GM21360 (cell line): ENCODE data around the gene VWF.
"Not testable (repeated sequence)": the region's sequence is repeated elsewhere in the genome, so short reads cannot be mapped to it uniquely, and the experiment has no call there.

Experiments
- ATAC-seq: cut with Tn5 transposase; IDR thresholded peaks from one replicate; pipeline ENCODE4 v1.9.1; 2021; ENCODE audit warnings: mild to moderate bottlenecking, moderate library complexity; ENCODE audit not compliant: unreplicated experiment

VWF gene

DNA sequence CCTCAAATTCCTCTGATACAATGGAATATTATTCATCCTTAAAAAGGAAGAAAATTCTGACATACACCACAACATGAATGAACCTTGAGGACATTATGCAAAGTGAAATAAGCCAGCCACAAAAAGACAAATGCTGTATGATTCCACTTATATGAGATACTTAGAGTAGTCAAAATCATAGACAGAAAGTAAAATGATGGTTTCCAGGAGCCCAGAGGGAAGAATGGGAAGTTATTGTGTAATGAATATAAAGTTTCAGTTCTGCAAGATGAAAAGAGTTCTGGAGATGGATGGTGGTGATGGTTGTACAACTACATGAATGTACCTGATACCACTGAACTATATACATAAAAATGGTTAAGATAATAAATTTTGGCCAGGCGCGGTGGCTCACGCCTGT is 18.3 kb downstream of the VWF start:
- no peak for ATAC-seq

DNA sequence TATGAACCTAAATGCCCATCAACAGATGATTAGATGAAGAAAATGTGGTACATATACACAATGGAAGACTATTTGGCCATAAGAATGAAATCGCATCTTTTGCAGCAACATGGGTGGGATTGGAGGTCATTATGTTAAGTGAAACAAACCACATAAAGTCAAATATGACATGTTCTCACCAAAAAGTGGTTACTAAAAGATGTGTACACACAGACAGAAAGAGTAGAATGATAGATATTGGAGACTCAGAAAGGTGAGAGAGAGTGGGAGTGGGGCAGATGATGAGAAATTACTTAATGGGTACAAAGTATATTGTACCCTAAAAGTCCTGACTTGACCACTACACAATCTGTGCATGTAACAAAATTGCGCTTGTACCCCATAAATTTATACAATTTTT is 19.6 kb downstream of the VWF start:
- ATAC-seq = no peak

DNA sequence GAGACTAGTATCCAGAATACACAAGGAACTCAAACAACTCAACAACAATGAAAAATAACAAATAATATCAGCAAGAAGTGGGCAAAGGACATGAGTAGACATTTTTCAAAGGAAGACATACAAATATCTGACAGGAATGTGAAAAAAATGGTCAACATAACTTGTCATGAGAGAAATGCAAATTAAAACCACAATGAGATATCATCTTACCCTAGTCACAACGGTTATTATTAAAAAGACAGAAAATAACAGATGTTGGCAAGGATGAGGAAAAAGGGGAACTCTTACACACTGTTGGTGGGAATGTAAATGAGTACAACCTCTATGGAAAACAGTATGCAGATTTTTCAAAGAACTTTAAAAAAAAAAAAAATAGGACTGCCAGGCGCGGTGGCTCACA is 20.4 kb downstream of the VWF start:
- no peak for ATAC-seq

DNA sequence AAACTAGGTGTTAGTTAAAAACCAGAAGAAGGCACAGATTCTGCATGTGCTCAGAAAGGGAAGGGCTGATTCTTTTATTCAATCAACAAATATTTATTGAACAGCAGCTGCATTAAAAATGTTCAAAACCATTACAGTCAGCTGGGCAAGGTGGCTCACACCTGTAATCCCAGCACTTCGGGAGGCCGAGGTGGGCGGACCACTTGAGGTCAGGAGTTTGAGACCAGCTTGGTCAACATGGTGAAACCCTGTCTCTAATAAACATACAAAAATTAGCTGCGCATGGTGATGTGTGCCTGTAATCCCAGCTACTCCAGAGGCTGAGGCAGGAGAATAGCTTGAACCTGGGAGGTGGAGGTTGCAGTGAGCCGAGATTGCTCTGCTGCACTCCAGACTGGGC is 22.4 kb downstream of the VWF start:
- not testable (repeated sequence) for ATAC-seq

DNA sequence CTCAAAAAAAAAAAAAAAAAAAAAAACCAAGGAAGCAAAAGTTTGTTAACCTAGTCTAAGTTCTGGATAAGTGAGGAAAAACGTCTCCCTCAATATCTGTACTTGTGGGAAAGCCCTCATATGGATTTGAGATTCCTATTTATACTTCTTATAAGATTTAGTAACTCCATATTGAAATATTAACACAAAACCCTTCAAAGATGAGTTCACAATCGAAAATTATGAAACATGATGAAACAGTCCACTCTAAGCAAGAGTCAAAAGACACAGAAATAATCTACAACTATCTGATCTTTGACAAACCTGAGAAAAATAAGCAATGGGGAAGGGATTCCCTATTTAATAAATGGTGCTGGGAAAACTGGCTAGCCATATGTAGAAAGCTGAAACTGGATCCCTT is 25.2 kb downstream of the VWF start:
- no peak for ATAC-seq

DNA sequence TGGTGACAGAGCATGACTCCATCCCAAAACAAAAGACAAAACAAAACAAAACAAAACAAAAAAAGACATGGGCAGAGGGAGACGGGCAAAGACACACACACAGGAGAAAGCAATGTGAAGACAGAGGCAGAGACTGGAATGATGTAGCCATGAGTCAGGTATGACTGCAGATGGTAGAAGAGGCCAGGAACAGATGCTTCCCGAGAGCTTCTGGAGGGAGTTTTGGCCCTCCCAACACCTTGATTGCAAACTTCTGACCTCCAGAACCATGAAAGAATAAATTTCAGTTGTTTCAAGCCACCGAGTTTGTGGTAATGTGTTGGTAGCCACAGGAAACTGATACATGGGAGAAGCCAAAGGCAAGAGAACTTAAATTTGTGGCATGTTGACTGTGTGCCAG is 27.1 kb downstream of the VWF start:
- no peak for ATAC-seq

DNA sequence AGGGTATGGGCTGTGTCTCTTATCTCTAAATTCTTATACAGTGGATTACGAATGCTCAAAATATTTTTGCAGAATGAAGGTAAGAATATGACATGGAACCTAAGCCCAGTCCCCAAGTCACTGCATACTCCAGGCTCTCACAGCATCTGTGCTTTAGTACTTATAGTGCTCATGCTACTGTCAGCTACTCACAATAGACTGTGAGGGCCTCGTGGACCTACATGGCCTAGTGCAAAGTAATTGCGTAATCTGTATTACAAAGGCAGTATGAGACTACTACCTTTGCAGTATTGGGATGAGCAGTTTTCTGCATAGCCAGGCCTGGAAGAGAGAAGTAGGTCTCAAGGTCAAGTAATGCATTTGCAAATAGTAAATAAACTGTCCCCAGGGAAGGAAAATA is 27.9 kb downstream of the VWF start:
- no peak for ATAC-seq

DNA sequence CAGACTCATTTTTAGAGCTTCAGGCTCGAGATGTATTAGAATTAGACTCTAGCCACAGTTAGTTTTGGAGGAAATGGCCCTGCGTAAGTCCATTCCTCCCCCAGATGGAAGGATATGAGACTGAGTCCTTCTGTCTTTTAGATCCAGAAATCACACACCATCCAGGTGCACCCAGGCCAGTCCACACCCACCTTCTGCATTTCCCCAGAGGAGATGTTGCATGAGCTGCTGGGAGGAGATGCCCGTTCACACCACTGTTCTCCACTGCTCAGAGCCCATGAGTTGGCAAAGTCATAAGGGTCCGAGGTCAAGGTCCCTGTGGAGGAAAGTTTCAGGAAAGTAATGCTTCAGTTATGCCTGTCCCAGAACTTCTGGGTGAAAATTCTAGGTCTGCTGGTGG is 29.2 kb downstream of the VWF start:
- no peak for ATAC-seq

DNA sequence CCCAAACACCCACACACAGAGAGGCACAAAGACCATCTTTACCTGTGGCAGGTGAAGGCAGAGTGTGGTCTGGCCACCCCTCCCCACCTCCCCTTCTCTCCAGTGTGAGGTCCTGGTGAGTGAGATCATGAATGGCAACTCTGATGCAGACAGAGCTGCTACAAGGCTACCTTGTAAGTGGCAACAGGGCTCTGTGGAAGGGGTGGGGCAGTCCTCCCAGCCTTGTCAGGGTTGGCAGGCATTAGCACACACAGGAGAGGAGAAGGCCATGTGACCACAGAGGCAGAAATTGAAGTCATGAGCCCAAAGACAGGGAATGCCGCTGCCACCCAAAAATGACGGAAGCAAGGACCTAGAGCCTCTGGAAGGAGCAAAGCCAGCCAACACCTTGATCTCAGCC is 30.7 kb downstream of the VWF start:
- no peak for ATAC-seq

DNA sequence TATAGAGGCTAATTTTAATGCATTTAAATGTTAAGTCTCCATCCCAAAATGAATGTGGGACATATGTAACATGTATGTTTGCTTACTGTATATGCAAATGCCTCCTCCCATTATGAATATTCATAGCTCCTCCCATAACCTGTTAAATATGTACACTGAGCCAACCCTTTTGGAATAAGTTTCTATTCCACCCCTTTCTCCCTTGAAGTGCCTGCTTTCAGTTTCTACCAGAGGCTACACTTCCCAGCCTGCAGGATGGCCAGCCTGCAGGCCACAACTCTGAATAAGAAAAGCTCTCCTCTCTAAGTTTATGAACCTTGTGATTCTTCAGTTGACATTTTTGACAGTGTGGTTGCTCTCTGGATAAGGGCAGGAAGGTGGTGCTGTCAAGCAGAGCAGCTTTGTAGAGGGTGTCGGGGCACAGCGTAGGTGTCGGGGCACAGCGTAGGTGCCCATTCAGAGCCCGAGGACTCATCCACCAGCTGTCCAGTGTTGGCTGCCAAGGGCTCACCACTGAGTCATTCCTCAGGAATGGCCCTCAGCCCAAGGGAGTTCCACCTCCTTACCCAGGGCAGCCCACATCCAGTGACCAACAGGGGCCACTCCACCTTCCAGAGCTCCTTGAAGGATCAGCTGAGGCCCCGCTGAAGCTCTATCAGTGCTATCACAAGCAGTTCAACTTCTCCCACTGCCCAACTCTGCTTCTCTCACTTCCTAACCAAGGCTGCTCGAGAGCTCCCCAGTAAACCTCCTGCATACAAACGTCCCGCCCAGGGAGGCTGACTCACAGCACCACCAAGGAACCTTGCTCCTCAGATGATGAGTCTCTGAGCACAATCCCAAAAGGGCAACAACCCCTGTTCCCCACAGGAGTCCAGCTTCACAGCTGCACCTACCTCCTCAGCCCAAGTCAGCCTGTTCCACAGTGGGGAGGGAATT is 31.4 kb downstream of the VWF start:
- no peak for ATAC-seq

DNA sequence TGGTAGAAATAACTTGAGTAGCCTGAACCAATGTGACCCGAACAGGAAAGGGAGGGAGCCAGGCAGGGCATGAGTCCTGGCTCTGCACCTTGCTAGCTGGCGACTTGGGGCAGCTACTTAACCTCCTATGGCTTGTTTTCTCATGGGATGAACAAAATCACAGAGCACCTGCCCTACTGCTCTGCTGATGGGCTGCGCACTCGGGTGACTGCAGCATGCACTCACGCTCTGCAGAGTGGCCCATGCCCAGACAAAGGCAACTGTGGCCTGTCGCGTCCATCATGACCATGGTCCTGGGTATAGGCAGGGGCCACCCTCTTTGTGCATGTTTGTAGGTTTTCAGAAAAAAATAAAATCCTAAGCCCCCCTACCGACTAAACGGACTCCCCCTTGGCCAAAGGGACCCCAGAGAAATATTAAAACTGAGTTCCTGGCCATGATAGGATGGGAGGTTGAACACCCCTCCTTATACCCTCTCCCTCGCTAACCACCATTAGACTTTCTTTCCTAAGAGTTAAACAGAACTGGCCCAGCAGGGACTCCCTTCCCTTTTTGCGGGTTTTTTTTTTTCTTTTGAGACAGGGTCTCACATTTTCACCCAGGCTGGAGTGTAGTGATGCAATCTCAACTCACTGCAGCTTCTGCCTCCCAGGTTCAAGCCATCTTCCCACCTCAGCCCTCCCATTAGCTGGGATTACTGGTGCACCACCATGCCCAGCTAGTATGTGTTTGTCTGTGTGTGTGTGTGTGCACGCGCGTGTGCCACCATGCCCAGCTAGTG is 32.5 kb downstream of the VWF start:
- no peak for ATAC-seq

DNA sequence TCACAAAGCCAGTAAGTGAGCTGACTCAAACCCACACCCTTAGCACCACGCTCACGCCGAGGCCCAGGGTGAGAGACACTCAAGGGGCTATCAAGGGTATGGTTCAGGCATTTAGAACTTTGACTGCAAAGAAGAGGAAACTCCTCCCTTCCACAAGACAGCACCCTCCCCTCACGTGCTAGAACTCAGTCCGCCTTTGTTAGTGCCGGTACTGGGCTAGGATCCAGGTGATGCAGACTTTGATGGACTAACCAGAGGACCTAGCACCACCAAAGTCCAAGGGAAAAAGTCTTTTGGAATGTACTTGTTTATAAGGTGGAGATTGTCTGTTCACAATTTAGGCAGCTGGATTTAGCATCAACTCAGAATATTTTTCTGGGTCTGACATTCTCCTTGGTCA is 33.7 kb downstream of the VWF start:
- no peak for ATAC-seq

DNA sequence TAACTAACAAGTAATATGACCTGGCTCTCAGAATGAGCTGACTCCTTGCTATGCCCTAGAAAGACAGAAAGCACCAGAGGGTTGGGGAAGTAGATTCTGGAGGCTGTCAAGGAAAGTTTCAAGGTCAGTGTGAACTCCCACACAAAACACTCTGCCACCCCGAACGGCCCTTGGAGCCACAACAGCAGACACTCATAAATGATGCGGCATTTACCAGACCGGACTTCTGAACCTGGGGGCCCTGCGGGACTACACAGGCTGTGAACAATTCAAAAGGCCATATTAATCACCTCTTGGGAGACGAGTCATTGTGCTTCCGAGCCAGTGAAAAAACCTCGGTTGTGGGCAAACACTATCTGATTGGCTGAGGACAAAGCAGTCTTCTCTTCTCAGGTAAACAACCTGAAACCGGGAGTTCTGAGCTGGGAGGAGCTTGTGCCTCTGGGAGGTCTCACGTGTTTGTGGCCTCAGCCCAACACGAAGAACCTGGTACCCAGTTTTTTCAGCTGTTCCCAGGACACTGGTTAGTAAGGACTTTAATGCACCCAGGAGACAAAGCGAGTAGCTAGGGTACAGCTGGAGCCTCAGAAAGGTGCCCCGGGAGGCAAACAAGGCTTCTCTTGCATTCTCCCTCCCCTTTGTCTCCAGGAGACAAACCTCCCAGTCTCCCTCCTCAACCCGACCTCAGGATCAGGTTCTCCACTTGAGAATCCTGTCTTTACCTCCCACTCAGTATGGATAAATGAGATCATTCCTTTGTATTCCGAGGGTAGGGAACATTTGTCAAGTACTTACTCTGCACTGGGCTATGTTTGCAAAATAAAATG is 35.3 kb downstream of the VWF start:
- no peak for ATAC-seq

DNA sequence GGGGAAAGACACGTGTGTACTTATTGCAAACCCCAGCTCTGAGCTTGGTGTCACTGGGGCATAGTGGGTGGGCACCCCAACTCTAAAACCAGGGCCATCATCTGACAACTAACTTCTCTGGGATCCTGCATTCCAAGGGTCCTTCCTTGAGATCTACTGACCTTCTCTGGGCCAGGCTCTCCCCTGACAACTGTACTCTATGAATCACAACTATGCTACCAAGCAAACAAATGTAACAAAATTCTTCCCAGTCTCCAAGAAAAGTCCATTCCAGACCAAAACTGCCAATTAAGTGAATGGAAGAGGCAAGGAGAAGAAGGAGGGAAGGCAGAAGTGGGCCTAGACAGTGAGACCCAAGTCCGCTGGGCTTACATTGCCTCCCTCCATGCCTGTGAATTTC is 38.2 kb downstream of the VWF start:
- ATAC-seq = no peak

DNA sequence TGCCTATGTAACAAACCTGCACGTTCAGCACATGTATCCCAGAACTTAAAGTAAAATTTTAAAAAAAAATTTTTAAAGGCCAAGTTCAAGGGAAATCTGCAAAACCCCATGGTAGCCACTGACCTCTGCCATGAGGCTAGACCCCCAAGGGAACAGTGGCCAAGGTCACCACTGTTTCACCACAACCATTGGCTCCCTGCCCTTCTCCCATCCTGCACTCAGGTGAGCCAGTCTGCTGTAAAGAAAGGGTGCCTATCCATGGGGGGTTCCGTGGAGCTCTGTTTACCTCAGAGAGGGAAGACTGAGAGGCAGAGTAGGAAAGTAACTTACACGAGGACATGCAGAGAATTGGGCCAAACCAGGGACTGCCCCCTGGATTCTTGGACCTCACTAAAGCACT is 38.6 kb downstream of the VWF start:
- ATAC-seq = no peak

DNA sequence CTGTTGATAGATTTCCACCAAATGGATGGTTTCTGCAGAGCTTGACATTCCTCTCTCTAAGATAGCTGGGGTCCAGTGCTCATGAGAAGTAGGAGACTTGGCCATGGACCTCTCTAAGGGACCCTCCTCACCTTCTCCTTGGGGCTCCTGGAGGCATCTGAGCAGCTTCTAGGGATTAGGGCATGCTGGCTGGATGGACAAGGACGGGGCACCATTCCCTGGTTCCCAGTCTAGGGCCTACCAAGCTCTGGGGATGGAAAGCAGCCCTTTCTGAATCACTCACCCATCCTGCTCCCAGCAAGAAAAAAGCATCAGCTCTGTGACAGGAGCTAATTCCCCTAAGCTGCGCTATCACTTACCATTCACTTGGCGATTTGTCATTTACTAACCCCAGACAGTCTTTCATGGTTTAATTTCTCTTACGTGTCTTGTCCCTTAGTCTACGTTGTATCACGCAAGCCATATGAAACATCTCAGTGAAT is 39.5 kb downstream of the VWF start:
- no peak for ATAC-seq

DNA sequence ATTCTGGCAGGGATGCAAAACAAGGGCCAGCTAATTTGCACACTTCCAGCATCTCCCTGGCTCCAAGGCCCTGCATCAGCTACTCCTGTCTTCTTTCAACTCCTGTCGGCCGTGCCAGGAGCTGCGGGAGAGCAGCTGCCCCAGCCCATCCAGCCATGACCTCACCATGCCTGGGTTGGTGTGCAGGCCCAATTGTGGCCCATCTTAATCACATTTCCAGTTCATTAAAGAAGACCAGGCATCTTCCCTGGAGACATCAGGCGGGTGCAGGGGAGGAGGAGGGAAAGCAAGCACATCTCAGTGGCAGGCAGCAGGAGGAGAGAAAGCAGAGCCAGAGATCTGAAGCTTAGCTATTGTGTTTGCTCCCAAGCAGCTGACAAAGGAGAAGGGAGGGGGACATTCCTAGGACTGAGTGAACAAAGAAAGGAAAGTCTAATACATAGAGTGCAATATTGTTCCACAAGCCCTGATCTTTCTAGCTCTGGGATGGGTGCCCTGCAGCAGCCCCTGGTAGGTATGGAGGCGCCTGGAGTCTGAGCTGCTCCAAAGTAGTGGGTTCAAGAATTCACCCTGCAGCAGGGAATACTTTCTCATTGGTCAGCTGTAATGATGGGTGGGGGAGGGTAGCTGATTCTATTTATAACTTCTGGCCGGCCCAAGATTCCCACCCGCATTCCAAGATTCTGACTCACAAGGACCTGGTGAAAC is 40.1 kb downstream of the VWF start:
- no peak for ATAC-seq

DNA sequence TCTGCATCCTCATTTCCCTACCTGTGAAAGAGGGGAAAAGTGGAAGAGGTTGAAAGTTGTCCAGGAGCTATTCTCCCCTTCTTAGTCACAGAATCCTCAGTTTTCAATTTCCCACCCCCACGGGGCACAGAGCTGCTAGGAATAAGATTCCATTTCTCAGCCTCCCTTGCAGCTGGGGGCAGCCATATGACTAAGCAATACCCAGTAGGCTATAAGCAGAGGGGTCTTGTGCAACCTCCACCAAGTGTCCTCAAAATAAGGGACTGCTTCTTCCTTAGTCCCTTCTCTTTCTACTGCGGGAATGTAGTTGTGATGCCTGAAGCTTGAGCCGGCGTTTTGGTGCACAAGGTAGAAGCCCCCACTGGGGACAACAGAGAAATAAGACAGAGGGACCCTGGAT is 40.9 kb downstream of the VWF start:
- no peak for ATAC-seq

DNA sequence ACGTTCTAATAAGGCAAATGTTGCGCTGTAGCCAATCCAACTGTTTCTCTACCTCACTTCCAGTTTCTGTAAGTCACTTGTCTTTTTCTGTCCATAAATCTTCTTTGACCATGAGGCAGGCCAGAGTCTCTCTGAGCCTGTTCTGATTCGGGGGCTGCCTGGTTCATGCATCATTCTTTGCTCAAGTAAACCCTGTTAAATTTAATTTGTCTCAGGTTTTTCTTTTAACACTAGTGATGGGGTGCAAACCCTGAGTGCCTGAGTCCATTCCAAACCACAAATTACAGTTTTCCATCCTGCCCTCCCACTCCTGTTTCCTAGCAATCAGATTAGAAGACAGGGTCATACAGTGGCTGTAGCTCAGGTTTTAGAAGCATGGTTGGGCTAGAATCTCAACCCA is 41.9 kb downstream of the VWF start:
- ATAC-seq = no peak

DNA sequence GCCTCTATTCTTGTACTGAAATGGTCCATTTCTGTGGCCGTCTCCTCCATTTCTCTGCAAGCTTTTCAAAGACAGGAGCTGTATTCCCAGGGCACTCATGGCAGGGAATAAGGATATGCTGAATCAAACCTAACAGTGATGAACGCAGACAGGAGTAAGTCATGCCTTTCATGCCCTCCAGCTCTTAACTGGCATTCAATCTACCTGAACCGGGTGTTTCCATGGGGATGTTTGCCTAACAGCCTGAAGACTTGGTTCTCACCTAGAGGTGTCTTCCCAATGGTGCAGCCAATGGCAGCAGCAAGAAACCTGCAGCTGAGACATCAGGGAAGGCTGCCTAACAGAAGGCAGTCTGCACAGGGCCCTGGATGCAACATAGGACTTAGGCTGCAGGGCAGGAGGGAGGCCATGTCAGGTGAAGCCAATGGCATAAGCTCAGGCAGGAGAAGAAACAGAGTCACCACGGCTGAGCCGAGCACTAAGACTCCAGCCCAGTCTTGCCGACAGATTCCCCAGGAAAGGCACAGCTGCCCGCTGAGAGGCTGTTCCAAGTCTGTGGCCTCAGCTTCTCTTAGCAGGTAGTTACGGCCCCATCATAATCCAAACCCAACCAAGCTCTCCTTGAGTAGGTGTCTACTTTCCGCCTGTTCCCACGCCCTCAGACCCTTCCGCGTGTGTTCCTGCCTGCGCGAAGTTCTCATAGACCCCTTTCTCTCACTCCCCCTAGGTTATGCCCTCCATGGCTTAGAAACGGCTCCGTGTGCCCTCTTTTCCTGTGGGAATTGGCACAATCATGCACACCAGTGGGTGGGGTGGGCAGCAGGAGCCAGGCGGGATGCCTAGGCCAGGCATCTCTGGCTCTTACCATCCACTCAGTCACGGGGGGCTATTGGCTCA is 44.1 kb downstream of the VWF start:
- no peak for ATAC-seq
